Measurements from ENCODE around the gene TTPAL. TPM values are rescaled to one million over a fixed set of nuclear protein-coding genes. Genes with fewer than 3 reads are reported as not detected.

The TTPAL gene
- total and polyA plus RNA-seq, 2 of the 4 experiments (the other 2 are of a cell fraction): 8.2 to 18.1 TPM

DNA sequence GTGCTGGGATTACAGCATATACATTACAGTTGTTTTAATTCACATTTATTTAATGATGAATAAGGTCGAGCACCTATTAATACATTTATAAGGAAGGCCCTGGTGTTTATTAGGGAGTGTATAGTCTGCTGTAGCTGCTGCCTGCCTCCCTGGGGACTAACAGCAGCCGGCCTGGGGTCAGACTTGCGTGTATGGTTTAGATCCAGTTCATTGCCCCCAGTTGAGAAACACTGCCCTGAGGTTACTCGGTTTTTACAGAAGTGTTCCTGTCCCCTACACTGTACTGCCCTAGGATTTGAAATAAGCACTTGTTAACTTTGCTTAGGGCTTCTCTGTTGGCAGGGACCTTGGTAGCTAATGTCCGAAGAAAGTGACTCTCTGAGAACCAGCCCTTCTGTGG, 4.0 kb downstream of the TTPAL start:
- H3K14ac ChIP-seq (replicated peaks; ENCODE audit: low read depth, low read length): no peak overlapping the region
- TF ChIP-seq, protein P1, sequence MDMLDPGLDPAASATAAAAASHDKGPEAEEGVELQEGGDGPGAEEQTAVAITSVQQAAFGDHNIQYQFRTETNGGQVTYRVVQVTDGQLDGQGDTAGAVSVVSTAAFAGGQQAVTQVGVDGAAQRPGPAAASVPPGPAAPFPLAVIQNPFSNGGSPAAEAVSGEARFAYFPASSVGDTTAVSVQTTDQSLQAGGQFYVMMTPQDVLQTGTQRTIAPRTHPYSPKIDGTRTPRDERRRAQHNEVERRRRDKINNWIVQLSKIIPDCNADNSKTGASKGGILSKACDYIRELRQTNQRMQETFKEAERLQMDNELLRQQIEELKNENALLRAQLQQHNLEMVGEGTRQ (IDR thresholded peaks at IDR 0.05; ENCODE audit: low read depth, low read length): no peak
- TF ChIP-seq MAFK (IDR thresholded peaks at IDR 0.05; ENCODE audit: low read depth, low read length) (no peak), POLR2A (IDR thresholded peaks at IDR 0.05; ENCODE audit: low read depth, low read length) (no peak), RAD21 (IDR thresholded peaks at IDR 0.05; ENCODE audit: low read length) (no peak), FOS (IDR thresholded peaks at IDR 0.05; ENCODE audit: low read depth, low read length) (no peak), CEBPB (IDR thresholded peaks at IDR 0.05; ENCODE audit: low read depth, low read length) (no peak), CHD1 (IDR thresholded peaks at IDR 0.05; ENCODE audit: low read depth, low read length) (no peak), RFX5 (IDR thresholded peaks at IDR 0.05; ENCODE audit: low read depth, low read length) (no peak), BHLHE40 (IDR thresholded peaks at IDR 0.05; ENCODE audit: low read depth, low read length) (no peak), NFE2L2 (IDR thresholded peaks at IDR 0.05; ENCODE audit: low read depth, low read length) (no peak), RCOR1 (IDR thresholded peaks at IDR 0.05; ENCODE audit: insufficient replicate concordance, low read length) (no peak), MXI1 (IDR thresholded peaks at IDR 0.05; ENCODE audit: borderline replicate concordance, low read depth, low read length) (no peak), MAZ (IDR thresholded peaks at IDR 0.05; ENCODE audit: borderline replicate concordance, low read depth, low read length) (no peak)
- TF ChIP-seq, protein P2, sequence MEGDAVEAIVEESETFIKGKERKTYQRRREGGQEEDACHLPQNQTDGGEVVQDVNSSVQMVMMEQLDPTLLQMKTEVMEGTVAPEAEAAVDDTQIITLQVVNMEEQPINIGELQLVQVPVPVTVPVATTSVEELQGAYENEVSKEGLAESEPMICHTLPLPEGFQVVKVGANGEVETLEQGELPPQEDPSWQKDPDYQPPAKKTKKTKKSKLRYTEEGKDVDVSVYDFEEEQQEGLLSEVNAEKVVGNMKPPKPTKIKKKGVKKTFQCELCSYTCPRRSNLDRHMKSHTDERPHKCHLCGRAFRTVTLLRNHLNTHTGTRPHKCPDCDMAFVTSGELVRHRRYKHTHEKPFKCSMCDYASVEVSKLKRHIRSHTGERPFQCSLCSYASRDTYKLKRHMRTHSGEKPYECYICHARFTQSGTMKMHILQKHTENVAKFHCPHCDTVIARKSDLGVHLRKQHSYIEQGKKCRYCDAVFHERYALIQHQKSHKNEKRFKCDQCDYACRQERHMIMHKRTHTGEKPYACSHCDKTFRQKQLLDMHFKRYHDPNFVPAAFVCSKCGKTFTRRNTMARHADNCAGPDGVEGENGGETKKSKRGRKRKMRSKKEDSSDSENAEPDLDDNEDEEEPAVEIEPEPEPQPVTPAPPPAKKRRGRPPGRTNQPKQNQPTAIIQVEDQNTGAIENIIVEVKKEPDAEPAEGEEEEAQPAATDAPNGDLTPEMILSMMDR (conservative IDR thresholded peaks at IDR 0.05; ENCODE audit: low read depth, low read length): no peak
- H2BK120ac ChIP-seq (ENCODE audit: low read depth, low read length): no peak overlapping the region
- no peak overlapping the region for H3K9ac ChIP-seq (ENCODE audit: low read depth, low read length)
- H4K20me1 ChIP-seq (ENCODE audit: insufficient read depth, low read length): no peaks in the 10 kb centered on the region; the same call in 1 of the 2 replicates
- peaks cover 14% of the 10 kb centered on the region; the same call in 1 of the 2 replicates for H3K9me1 ChIP-seq (ENCODE audit: insufficient read depth, low read length)
- peaks cover 27 to 55% of the 10 kb centered on the region in 2 experiments for H3K79me1 ChIP-seq (ENCODE audit: low read depth in 1 of 2, low read length in 2 of 2)
- H3K27ac ChIP-seq (ENCODE audit: insufficient read depth, low read length): no peak overlapping the region
- H4K8ac ChIP-seq (ENCODE audit: low read depth in 2 of 2, low read length in 2 of 2): no peak overlapping the region
- H3K9me3 ChIP-seq (ENCODE audit: control insufficient read depth, insufficient read depth, low read length): no peaks in the 10 kb centered on the region
- no peak overlapping the region for H4K91ac ChIP-seq (ENCODE audit: insufficient read depth, low read depth, low read length)
- no peak overlapping the region for H3K23ac ChIP-seq (ENCODE audit: low read depth, low read length)
- H2BK5ac ChIP-seq (ENCODE audit: low read depth, low read length, poor library complexity, severe bottlenecking): no peak overlapping the region
- in situ Hi-C loops (cut with MboI; ENCODE audit: low sequenced_read_pairs): loop anchor here (10.0 to 25.0 kb wide), 3 partner anchors 135 to 1308 kb away; partner anchors contain the start of genes DNTTIP1, OSER1 and WFDC3
- H3K4me1 ChIP-seq (ENCODE audit: control insufficient read depth, insufficient read depth, low read length): peaks cover 4% of the 10 kb centered on the region; the same call in 1 of the 2 replicates
- no peak overlapping the region for H2AFZ ChIP-seq (replicated peaks; ENCODE audit: low read length, poor library complexity)
- no peak overlapping the region for H4K5ac ChIP-seq (ENCODE audit: low read depth, low read length)
- dilution Hi-C loops (cut with HindIII; ENCODE audit: low sequenced_read_pairs, unreplicated experiment): no loop called here
- H2AK9ac ChIP-seq (replicated peaks; ENCODE audit: low read depth, low read length, poor library complexity): no peak overlapping the region
- H3K4me2 ChIP-seq (ENCODE audit: low read depth, low read length): no peak overlapping the region
- no peak overlapping the region for H2BK20ac ChIP-seq (ENCODE audit: low read depth, low read length)
- H3K4me3 ChIP-seq (ENCODE audit: insufficient read depth, low read depth, low read length): no peak overlapping the region
- H3K27me3 ChIP-seq (ENCODE audit: control insufficient read depth, insufficient read depth, low read length): no peaks in the 10 kb centered on the region
- ChIA-PET POLR2A (ENCODE audit: unreplicated experiment) (no interaction called here), CTCF (no interaction called here)
- no peak overlapping the region for H3K56ac ChIP-seq (ENCODE audit: extremely low read depth, insufficient read depth, low read length)
- DNase-seq (no peak), ATAC-seq (ENCODE audit: low read depth) (no peak)
- no TSS peak for BruUV-seq (replicated peaks)
- H2AK5ac ChIP-seq (ENCODE audit: low read depth, low read length): no peak overlapping the region
- peaks cover 26% of the 10 kb centered on the region for H3K36me3 ChIP-seq (ENCODE audit: control insufficient read depth, insufficient read depth, low read length)
- WGBS, 2 experiments (ENCODE audit: extremely low coverage in 2 of 2, insufficient read length in 1 of 2): 88% methylated on average over 1 of the region's 5 CpGs; no CpG with 5 or more reads in 1 of the 2 experiments
- H3K18ac ChIP-seq (ENCODE audit: low read depth, low read length): no peak overlapping the region
- intact Hi-C loops (cut with micrococcal nuclease): no loop called here
- no peak overlapping the region for H3K4ac ChIP-seq (ENCODE audit: low read depth, low read length)
- no peak overlapping the region for H2BK15ac ChIP-seq (ENCODE audit: low read depth, low read length)

Data from IMR-90 (cell line).